Smooth muscle cell of the coronary artery (primary cell): Measurements from ENCODE around the gene MTMR11. TPM values are rescaled to one million over a fixed set of nuclear protein-coding genes. Genes with fewer than 3 reads are reported as not detected.

Experiments
- total RNA-seq: library from RNA; depleted of rRNA; stranded (reverse); fragments of >200 nt; gene quantifications from 2 replicates; pipeline ENCODE4 v1.2.3, GENCODE V29; 2014; ENCODE audit warnings: low replicate concordance

The MTMR11 gene, protein sequence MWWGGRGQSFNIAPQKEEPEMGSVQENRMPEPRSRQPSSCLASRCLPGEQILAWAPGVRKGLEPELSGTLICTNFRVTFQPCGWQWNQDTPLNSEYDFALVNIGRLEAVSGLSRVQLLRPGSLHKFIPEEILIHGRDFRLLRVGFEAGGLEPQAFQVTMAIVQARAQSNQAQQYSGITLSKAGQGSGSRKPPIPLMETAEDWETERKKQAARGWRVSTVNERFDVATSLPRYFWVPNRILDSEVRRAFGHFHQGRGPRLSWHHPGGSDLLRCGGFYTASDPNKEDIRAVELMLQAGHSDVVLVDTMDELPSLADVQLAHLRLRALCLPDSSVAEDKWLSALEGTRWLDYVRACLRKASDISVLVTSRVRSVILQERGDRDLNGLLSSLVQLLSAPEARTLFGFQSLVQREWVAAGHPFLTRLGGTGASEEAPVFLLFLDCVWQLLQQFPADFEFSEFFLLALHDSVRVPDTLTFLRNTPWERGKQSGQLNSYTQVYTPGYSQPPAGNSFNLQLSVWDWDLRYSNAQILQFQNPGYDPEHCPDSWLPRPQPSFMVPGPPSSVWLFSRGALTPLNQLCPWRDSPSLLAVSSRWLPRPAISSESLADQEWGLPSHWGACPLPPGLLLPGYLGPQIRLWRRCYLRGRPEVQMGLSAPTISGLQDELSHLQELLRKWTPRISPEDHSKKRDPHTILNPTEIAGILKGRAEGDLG
- total RNA-seq: 2.7 and 4.2 TPM in 2 replicates

GRCh38 chr1:149936170-149936991 lies at the start of gene MTMR11:
MTMR11 (minus strand) TSS chr1:149936879; CDS start chr1:149936647, 232 bp downstream.

DNA sequence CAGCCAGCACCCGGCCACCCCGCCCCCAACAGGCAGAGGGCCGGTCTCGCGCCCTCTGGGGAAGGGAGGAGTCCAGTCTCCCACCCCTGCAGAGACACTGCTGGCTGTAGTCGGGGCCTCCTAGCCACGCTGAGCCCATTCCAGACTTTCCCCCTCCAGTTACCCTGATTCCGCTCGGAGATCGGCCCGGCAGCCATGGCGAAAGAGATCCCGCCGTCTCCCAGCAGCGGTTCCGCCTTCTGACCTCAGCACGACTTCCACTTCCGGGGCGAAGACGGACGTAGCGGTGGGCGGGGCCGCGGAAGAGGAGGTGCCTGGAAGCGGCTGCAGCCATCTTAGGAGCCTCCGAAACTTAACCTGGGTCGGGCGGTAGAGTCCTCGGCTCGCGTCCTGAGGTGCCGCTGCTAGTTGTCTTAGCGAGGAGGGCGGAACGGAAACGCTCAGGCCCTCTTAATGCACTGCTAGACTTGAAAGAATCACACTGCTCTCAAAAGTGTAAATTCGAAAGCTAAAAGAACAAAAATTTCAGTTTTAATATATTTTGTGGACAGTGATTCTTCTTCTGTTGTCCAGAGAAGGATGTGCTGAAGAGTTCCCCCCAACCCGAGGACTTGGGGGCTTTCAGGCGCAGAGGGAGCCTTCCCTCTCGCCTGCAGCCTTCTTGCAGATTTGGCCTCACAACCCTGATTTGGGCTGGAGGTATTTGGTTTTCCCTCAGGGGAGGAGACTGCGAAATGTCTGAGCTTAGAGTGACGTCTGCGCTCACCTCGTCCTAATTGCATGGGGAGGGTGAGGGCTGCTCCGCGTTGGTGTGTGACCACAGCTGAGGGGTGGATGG lies 8.9 kb downstream of the MTMR11 start, which contains the start of gene SF3B4:
SF3B4 (minus strand) TSS at position 241 of the 838 bp plus-strand sequence; CDS start at position 197, 44 bp downstream.

DNA sequence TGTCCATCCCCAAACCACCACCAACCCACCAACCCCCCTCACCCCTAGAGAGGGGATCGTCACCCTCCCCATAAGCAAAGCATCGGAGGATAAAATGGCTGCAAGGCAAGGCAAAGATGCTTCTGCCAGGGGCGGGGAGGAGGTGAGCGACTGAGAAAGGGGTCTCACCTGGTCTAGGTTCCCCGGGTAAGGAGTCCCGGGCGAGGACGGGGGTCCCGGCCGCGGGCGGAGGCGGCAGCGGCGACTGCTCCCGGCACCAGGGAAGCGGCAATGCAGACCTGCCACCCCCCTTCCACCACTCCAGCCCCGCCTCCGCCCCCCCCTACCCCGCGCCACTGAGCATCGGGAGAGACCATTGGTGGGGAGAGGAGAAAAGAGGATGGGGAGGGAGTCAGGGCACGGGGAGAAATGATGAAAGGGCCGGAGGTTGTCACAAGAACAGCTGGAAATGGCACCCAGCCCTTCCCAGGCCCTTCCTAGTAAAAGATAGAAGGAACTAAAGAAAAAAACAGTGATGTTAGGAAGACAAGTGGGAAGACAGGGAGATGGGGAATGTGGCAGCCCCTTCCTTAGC lies 19.0 kb downstream of the MTMR11 start, which contains the start of gene SV2A:
SV2A (minus strand) TSS at position 274 of the 574 bp plus-strand sequence. CDS start 4,004 bp downstream, outside the sequence.

GRCh38 chr1:149899460-149900284 lies 37.0 kb downstream of the MTMR11 start, which contains the start of gene BOLA1:
BOLA1 (plus strand) TSS chr1:149899568; CDS start chr1:149900060, 492 bp downstream.

Other genes with a start within 250 kb of the MTMR11 start
- gene FCGR1A, start 154.2 kb downstream of the MTMR11 start, total RNA-seq: 0.08 TPM in 1 of 2 replicates, not detected in the other
- 6.7 and 8.7 TPM in 2 replicates for gene BOLA1, start 37.3 kb downstream of the MTMR11 start, total RNA-seq
- gene SV2A, start 19.0 kb downstream of the MTMR11 start, total RNA-seq: 8.1 and 13.8 TPM in 2 replicates
- 4.6 and 6.8 TPM in 2 replicates for gene SF3B4, start 9.1 kb downstream of the MTMR11 start, total RNA-seq
- 12.3 and 12.4 TPM in 2 replicates for gene OTUD7B, start 73.8 kb upstream of the MTMR11 start, total RNA-seq
- gene VPS45, start 130.9 kb upstream of the MTMR11 start, total RNA-seq: 31.0 and 55.6 TPM in 2 replicates
- 21.2 and 74.5 TPM in 2 replicates for gene PLEKHO1, start 213.0 kb upstream of the MTMR11 start, total RNA-seq